CD4-positive, alpha-beta T cell treated with Interleukin-4 for 1 hour (primary cell): ENCODE data around the gene ETNPPL.

ENCODE experiments used
- DNase-seq, 2 donors: peaks; one replicate each; pipeline ENCODE4 v3.0.0-alpha.2; 2020 to 2022

ETNPPL gene

GRCh38 chr4:108695062-108695461 is 67.8 kb downstream of the ETNPPL start:
- DNase-seq = no peak

GRCh38 chr4:108694423-108694822 is 68.4 kb downstream of the ETNPPL start:
- no peak for DNase-seq

DNA sequence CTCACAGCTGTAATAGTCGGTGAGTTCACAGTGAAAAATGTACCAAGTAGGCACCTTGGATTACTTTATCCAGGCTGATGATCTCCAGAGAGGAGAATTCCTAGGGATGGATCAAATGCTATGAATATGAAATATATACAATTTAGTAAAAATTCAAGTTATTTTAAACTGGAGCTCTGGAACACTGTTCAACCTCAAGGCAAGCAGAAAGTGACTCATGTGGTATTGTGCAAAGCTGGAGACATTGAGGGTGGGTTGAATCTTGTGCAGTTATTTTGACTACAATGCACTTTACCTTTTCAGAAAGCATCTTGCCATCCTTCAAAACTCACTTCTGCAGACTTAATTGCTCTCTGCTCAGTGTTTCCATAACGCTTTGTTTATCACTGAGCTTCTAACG is 69.0 kb downstream of the ETNPPL start:
- no peak for DNase-seq

GRCh38 chr4:108693211-108693610 is 69.6 kb downstream of the ETNPPL start:
- no peak for DNase-seq
